K562 (cell line): ENCODE measurements around the gene KLHL22. TPM values are rescaled to one million over a fixed set of nuclear protein-coding genes. Genes with fewer than 3 reads are reported as not detected.

ENCODE experiments used
- ATAC-seq: fragments of 200-7000 bp; cut with Tn5 transposase; 3 replicates; pipeline ENCODE4 v1.9.1; 2020; ENCODE audit warnings: moderate library complexity
- BruUV-seq: library from RNA; stranded (reverse); fragments of 400-500 nt; replicated peaks from 2 replicates; lab custom pipeline; 2021; lab: Mats Ljungman, UMichigan
- CTCF ChIA-PET: fragments of 300-600 bp; formaldehyde crosslinking; extraction: SDS; loops from one replicate; lab custom pipeline; 2021; ENCODE audit warnings: low intra/inter-chr PET ratio; lab: Yijun Ruan, JAX
- POLR2A ChIA-PET: fragments of 300-600, 350-650 bp; sonication (Branson Sonifier 250); formaldehyde crosslinking; extraction: SDS; loops from one replicate; lab custom pipeline; 2021; ENCODE audit warnings: antibody characterized with exemption, inconsistent platforms; lab: Yijun Ruan, JAX
- DNase-seq, 4 experiments: peaks; one replicate each; pipeline versions ENCODE4 v3.0.0 to v3.0.0-alpha.2; 2011 to 2018; ENCODE audit warnings: low spot score in 3 of 4, mixed read lengths in 3 of 4; ENCODE audit errors: extremely low read depth in 1 of 4
- FAIRE-seq: peaks from 2 replicates; lab custom pipeline; 2011; peaks lifted over from hg19 to GRCh38; lab: Jason Lieb, UNC
- H2AFZ ChIP-seq: 2 replicates; pipeline ENCODE4 v1.6.0; 2011; ENCODE audit warnings: low read depth, low read length, control low read depth, inconsistent platforms
- H3K27ac ChIP-seq: fragments of 200-600 bp; 3 replicates; pipeline ENCODE4 v1.8.0; 2011; ENCODE audit warnings: low read depth, mild to moderate bottlenecking, control low read depth, inconsistent platforms, low read length, moderate library complexity, mixed read lengths; ENCODE audit errors: extremely low read depth
- H3K27me3 ChIP-seq, 2 experiments: fragments of 300-600 bp in 1 of 2; 2 replicates in 1 of 2; 3 replicates in 1 of 2; pipeline versions ENCODE4 v1.6.0 to v1.8.0; 2011; ENCODE audit warnings: inconsistent platforms in 2 of 2, low read length in 2 of 2, mild to moderate bottlenecking in 1 of 2, mixed read lengths in 1 of 2, moderate library complexity in 1 of 2; ENCODE audit not compliant: control insufficient read depth in 2 of 2, insufficient read depth in 2 of 2
- H3K36me3 ChIP-seq: fragments of 300-600 bp; 3 replicates; pipeline ENCODE4 v1.8.0; 2011; ENCODE audit warnings: mild to moderate bottlenecking, low read length, inconsistent platforms; ENCODE audit not compliant: control insufficient read depth, insufficient read depth
- H3K4me1 ChIP-seq, 2 experiments: fragments of 200-600 bp in 1 of 2; replicated peaks in 1 of 2; 2 replicates in 1 of 2; 3 replicates in 1 of 2; pipeline versions ENCODE4 v1.5.1 to v1.8.0; 2011; ENCODE audit warnings: inconsistent platforms in 2 of 2, low read length in 2 of 2, mild to moderate bottlenecking in 1 of 2, mixed read lengths in 1 of 2, moderate library complexity in 1 of 2; ENCODE audit not compliant: control insufficient read depth in 2 of 2, insufficient read depth in 2 of 2
- H3K4me2 ChIP-seq: 2 replicates; pipeline ENCODE4 v1.6.1; 2011; ENCODE audit warnings: low read length, control low read depth, inconsistent platforms, mixed read lengths; ENCODE audit not compliant: insufficient read depth
- H3K4me3 ChIP-seq: fragments of 200-600 bp; sonication (generic), shearing (Covaris generic); 2 replicates; pipeline ENCODE4 v1.5.1; 2016; ENCODE audit warnings: control low read depth, inconsistent platforms
- H3K79me2 ChIP-seq: fragments of 200-600 bp; 3 replicates; pipeline ENCODE4 v1.8.0; 2011; ENCODE audit warnings: low read length, inconsistent platforms; ENCODE audit not compliant: control insufficient read depth, insufficient read depth
- H3K9ac ChIP-seq, 2 experiments: 2 replicates each; pipeline versions ENCODE4 v1.6.0 to v1.6.1; 2011; ENCODE audit warnings: low read depth in 2 of 2, low read length in 2 of 2, control low read depth in 1 of 2, inconsistent platforms in 1 of 2, mild to moderate bottlenecking in 1 of 2, mixed read lengths in 1 of 2; ENCODE audit not compliant: insufficient read depth in 1 of 2
- H3K9me1 ChIP-seq: one replicate; pipeline ENCODE4 v1.6.0; 2011; ENCODE audit warnings: inconsistent platforms, mild to moderate bottlenecking, low read length, moderate library complexity; ENCODE audit not compliant: control insufficient read depth, insufficient read depth
- H3K9me3 ChIP-seq: replicated peaks from 2 replicates; pipeline ENCODE4 v1.5.1; 2011; ENCODE audit warnings: low read depth, low read length, inconsistent platforms; ENCODE audit not compliant: control insufficient read depth, insufficient read depth
- H4K20me1 ChIP-seq: replicated peaks from 2 replicates; pipeline ENCODE4 v1.6.1; 2011; ENCODE audit warnings: low read length, inconsistent platforms, mixed read lengths; ENCODE audit not compliant: control insufficient read depth, insufficient read depth
- BCL6 ChIP-seq: fragments of 250-450 bp; sonication (Bioruptor Pico); IDR thresholded peaks from 2 replicates; pipeline ENCODE4 v1.4.0; 2020
- ELF1 ChIP-seq: fragments of 200-800 bp; sonication (Bioruptor generic); IDR thresholded peaks from 2 replicates; pipeline ENCODE4 v1.6.1; 2016; ENCODE audit warnings: missing genetic modification characterization, missing compliant biosample characterization
- ETS2 ChIP-seq: IDR thresholded peaks from 2 replicates; pipeline ENCODE4 v1.6.1; 2016; ENCODE audit warnings: borderline replicate concordance, missing genetic modification characterization, mild to moderate bottlenecking, moderate library complexity, missing compliant biosample characterization; ENCODE audit not compliant: poor library complexity, severe bottlenecking
- GATA2 ChIP-seq: sonication (generic); formaldehyde crosslinking; IDR thresholded peaks from 2 replicates; pipeline ENCODE4 v1.4.0; 2020; ENCODE audit warnings: mild to moderate bottlenecking, missing genetic modification reagents
- HNRNPLL ChIP-seq: fragments of 200-400 bp; formaldehyde crosslinking; IDR thresholded peaks from 2 replicates; pipeline ENCODE4 v1.6.1; 2017; ENCODE audit warnings: low read length, low read depth, mild to moderate bottlenecking; ENCODE audit not compliant: poor library complexity, severe bottlenecking
- NR3C1 ChIP-seq: sonication (generic); formaldehyde crosslinking; IDR thresholded peaks from 2 replicates; pipeline ENCODE4 v1.8.1; 2022; ENCODE audit warnings: missing genetic modification reagents
- OTX1 ChIP-seq: fragments of 450-650 bp; formaldehyde crosslinking; IDR thresholded peaks from 2 replicates; pipeline ENCODE4 v1.4.0; 2022; ENCODE audit warnings: mild to moderate bottlenecking
- PHB ChIP-seq: fragments of 250-450 bp; sonication (Bioruptor Pico); IDR thresholded peaks from 2 replicates; pipeline ENCODE4 v1.5.0; 2021
- SREBF2 ChIP-seq: sonication (generic); formaldehyde crosslinking; IDR thresholded peaks from 2 replicates; pipeline ENCODE4 v1.4.0; 2020; ENCODE audit warnings: mild to moderate bottlenecking, missing genetic modification reagents
- YY1 ChIP-seq, 3 experiments: IDR thresholded peaks; 2 replicates each; pipeline ENCODE4 v1.6.1; 2011; ENCODE audit warnings: low read length in 2 of 3, mild to moderate bottlenecking in 2 of 3, moderate library complexity in 2 of 3, borderline replicate concordance in 1 of 3, control low read depth in 1 of 3, low read depth in 1 of 3; ENCODE audit not compliant: insufficient read depth in 3 of 3, insufficient replicate concordance in 2 of 3, control insufficient read depth in 1 of 3, insufficient read length in 1 of 3; ENCODE audit errors: extremely low read depth in 1 of 3
- ZBTB17 ChIP-seq: fragments of 450-650 bp; formaldehyde crosslinking; IDR thresholded peaks from 2 replicates; pipeline ENCODE4 v1.4.0; 2020; ENCODE audit warnings: mild to moderate bottlenecking
- ZFX ChIP-seq: sonication (generic); formaldehyde crosslinking; IDR thresholded peaks from 2 replicates; pipeline ENCODE4 v1.8.0; 2022; ENCODE audit warnings: mild to moderate bottlenecking, missing genetic modification reagents, moderate library complexity
- ZKSCAN3 ChIP-seq: fragments of 250-450 bp; sonication (Bioruptor Pico); IDR thresholded peaks from 2 replicates; pipeline ENCODE4 v1.4.0; 2020
- ZNF217 ChIP-seq: sonication (generic); formaldehyde crosslinking; IDR thresholded peaks from 2 replicates; pipeline ENCODE4 v1.8.0; 2022; ENCODE audit warnings: mild to moderate bottlenecking, missing genetic modification reagents
- ZNF24 ChIP-seq: fragments of 450-650 bp; IDR thresholded peaks from 2 replicates; pipeline ENCODE4 v1.6.1; 2016
- WGBS: fragments of 100-300 bp; shearing (Covaris generic); methylation state at CpG from one replicate; pipeline ENCODE4 v1.1.6; 2016; ENCODE audit warnings: low coverage, mixed read lengths; ENCODE audit not compliant: insufficient coverage; ENCODE audit errors: missing lambda C conversion rate; 5-methylcytosine and 5-hydroxymethylcytosine counted together
- in situ Hi-C: fragments of 300-500 bp; cut with MboI; formaldehyde crosslinking; loops from 4 replicates; pipeline ENCODE4 v1.15.0; 2018; ENCODE audit warnings: inconsistent platforms, mixed read lengths
- intact Hi-C: fragments of 100-400 bp; cut with micrococcal nuclease; formaldehyde crosslinking; loops from 2 replicates; pipeline ENCODE4 v1.14.2; 2022
- polyA plus RNA-seq, 8 experiments: library from polyadenylated mRNA; depleted of rRNA in 4 of 8; stranded (reverse) in 5 of 8; unstranded in 3 of 8; fragments of >200 nt; fragmentation: Nextera tagmentation in 2 of 8; fragmentation: Illumina TruSeq in 1 of 8; extraction: Ambion mirVana in 2 of 8; extraction: Trizol in 1 of 8; gene quantifications; 2 replicates each; pipeline versions ENCODE4 v1.2.1 to v1.2.3, GENCODE V29; 2011 to 2014; ENCODE audit warnings: inconsistent platforms in 1 of 8, missing spikeins in 1 of 8
- total RNA-seq, 7 experiments: library from RNA; depleted of rRNA in 6 of 7; stranded (reverse); fragments of >200 nt in 6 of 7; fragmentation: Illumina TruSeq in 2 of 7; extraction: Trizol in 2 of 7; gene quantifications; 2 replicates each; pipeline versions ENCODE4 v1.2.1 to v1.2.3, GENCODE V29; 2011 to 2021; ENCODE audit warnings: low replicate concordance in 1 of 7
- TF ChIP-seq, protein P1 (sequence below), 2 experiments: fragments of 450-650 bp; conservative IDR thresholded peaks; 2 replicates each; pipeline ENCODE4 v1.6.1; 2017; ENCODE audit warnings: mild to moderate bottlenecking in 2 of 2, moderate library complexity in 2 of 2
- TF ChIP-seq, protein P2 (sequence below): fragments of 250-450 bp; sonication (Bioruptor Pico); IDR thresholded peaks from 2 replicates; pipeline ENCODE4 v1.9.0; 2021; ENCODE audit warnings: mild to moderate bottlenecking
- TF ChIP-seq, protein P3 (sequence below): sonication (generic); formaldehyde crosslinking; IDR thresholded peaks from 2 replicates; pipeline ENCODE4 v1.8.1; 2023; ENCODE audit warnings: mild to moderate bottlenecking, missing genetic modification reagents

The KLHL22 gene
- total and polyA plus RNA-seq, 9 of the 15 experiments (the other 6 are each of a cell fraction or from before 2014, with no cell fraction given), result 1.3 to 25.6 (median 15.2) TPM

DNA sequence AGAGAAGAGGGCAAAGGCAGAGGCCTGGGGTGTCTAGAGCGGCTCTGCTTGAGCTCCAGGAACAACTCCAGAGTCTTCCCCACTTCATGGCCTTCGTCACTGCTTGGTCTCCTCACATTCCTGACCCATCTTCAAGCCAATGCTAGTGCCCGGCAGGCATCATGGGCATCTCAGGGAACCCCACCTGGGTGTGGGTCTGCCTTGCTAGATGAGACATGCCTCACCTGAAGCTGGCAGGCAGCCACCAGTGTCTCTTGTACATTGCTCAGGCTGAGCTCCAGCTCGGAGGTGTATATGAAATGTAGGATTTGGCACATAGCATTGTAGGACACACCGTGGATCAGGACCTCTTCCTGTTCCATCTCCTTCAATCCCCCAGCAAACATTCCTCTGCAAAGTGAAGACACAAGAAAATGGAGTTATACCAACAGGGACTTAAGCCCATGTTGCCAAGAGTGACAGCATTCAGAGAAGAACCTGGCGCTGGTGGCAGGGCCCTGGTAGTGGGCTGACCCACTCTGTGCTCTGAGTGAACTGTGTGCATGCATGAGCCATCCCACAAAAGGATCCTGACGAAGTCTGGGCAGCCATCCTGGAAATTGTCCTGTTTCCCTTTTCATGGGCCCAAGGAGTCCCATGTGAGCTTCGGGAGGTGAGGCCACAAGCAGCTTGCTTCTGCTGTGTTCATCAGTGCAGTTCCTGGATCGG, 24.3 kb downstream of the KLHL22 start:
- H3K4me1 ChIP-seq, result peaks cover 12 to 13% of the 10 kb centered on the region in 2 experiments; a peak in 4 of 5 replicates
- H3K9me3 ChIP-seq, result no peaks in the 10 kb centered on the region
- POLR2A ChIA-PET, result interaction anchor here (0.6 to 5.6 kb wide), 10 partner anchors 9 to 301 kb away, joined by 3 to 46 read pairs (median 3); no protein-coding TSS in a partner anchor
- in situ Hi-C loops, result no loop called here
- no peak for ATAC-seq
- H3K79me2 ChIP-seq, result no peaks in the 10 kb centered on the region
- peaks cover 3% of the 10 kb centered on the region; the same call in 1 of the 3 replicates for H3K36me3 ChIP-seq
- H3K27ac ChIP-seq, result no peak overlapping the region
- intact Hi-C loops, result no loop called here
- H3K4me2 ChIP-seq, result no peak overlapping the region
- BruUV-seq, result no TSS peak
- H2AFZ ChIP-seq, result no peak overlapping the region
- peak in 1 of 4 experiments; percentile 24 for DNase-seq
- H4K20me1 ChIP-seq, result peaks cover 16% of the 10 kb centered on the region
- H3K9ac ChIP-seq, result 0 out of 4 replicates have a peak overlapping the region, but pooled peaks of 1 of the 2 experiments have one; percentile 6
- no peaks in the 10 kb centered on the region for H3K27me3 ChIP-seq
- no peak overlapping the region for H3K4me3 ChIP-seq
- CTCF ChIA-PET, result no interaction called here
- H3K9me1 ChIP-seq, result no peaks in the 10 kb centered on the region
- WGBS, result 46% methylated on average over 9 of the region's 9 CpGs
- no peak for FAIRE-seq
- TF ChIP-seq YY1 (IDR thresholded peaks at IDR 0.05; ENCODE audit: borderline replicate concordance in 1 of 3, control insufficient read depth in 1 of 3, extremely low read depth in 1 of 3, insufficient read depth in 3 of 3, insufficient read length in 1 of 3, insufficient replicate concordance in 2 of 3, low read depth in 1 of 3, low read length in 2 of 3) (no peak), HNRNPLL (peak; percentile 46), NR3C1 (CRISPR knock-in tag) (no peak), ETS2 (tag) (no peak), GATA2 (CRISPR knock-in tag) (no peak), ZFX (CRISPR knock-in tag) (no peak), ZKSCAN3 (CRISPR knock-in tag) (no peak), OTX1 (CRISPR knock-in tag) (no peak), PHB (0 out of 2 replicates have a peak, but pooled peaks have one; percentile 78), SREBF2 (CRISPR knock-in tag) (no peak), BCL6 (CRISPR knock-in tag) (no peak), ELF1 (tag) (no peak), ZNF24 (no peak), ZNF217 (CRISPR knock-in tag) (no peak), ZBTB17 (CRISPR knock-in tag) (no peak)
- TF ChIP-seq, protein P1, sequence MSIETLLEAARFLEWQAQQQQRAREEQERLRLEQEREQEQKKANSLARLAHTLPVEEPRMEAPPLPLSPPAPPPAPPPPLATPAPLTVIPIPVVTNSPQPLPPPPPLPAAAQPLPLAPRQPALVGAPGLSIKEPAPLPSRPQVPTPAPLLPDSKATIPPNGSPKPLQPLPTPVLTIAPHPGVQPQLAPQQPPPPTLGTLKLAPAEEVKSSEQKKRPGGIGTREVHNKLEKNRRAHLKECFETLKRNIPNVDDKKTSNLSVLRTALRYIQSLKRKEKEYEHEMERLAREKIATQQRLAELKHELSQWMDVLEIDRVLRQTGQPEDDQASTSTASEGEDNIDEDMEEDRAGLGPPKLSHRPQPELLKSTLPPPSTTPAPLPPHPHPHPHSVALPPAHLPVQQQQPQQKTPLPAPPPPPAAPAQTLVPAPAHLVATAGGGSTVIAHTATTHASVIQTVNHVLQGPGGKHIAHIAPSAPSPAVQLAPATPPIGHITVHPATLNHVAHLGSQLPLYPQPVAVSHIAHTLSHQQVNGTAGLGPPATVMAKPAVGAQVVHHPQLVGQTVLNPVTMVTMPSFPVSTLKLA (conservative IDR thresholded peaks at IDR 0.05), result no peak
- TF ChIP-seq, protein P2, sequence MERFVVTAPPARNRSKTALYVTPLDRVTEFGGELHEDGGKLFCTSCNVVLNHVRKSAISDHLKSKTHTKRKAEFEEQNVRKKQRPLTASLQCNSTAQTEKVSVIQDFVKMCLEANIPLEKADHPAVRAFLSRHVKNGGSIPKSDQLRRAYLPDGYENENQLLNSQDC (CRISPR knock-in tag), result 0 out of 2 replicates have a peak, but pooled peaks have one; percentile 42
- TF ChIP-seq, protein P3, sequence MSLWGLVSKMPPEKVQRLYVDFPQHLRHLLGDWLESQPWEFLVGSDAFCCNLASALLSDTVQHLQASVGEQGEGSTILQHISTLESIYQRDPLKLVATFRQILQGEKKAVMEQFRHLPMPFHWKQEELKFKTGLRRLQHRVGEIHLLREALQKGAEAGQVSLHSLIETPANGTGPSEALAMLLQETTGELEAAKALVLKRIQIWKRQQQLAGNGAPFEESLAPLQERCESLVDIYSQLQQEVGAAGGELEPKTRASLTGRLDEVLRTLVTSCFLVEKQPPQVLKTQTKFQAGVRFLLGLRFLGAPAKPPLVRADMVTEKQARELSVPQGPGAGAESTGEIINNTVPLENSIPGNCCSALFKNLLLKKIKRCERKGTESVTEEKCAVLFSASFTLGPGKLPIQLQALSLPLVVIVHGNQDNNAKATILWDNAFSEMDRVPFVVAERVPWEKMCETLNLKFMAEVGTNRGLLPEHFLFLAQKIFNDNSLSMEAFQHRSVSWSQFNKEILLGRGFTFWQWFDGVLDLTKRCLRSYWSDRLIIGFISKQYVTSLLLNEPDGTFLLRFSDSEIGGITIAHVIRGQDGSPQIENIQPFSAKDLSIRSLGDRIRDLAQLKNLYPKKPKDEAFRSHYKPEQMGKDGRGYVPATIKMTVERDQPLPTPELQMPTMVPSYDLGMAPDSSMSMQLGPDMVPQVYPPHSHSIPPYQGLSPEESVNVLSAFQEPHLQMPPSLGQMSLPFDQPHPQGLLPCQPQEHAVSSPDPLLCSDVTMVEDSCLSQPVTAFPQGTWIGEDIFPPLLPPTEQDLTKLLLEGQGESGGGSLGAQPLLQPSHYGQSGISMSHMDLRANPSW (CRISPR knock-in tag), result peak; percentile 14; the same call in 1 of the 2 replicates
